Measurements from ENCODE around the gene RYR1.

DNA sequence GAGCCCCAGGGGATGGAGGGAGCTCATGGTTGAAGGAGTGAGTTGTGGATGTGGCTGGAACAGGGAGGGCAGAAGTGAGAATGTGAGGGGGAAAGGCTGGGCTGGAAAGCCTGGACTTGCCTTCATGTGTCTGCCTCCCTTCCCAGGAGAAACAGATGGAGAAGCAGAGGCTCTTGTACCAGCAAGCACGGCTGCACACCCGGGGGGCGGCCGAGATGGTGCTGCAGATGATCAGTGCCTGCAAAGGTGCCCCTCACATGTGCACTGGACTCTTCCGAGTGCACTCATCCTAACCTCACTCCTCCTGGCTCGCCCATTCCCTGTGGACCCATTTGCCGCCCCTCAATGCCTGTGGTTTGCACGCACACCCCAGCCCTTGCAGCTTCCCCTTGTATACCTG lies 101.1 kb downstream of the RYR1 start:
- TF ChIP-seq, protein P1, sequence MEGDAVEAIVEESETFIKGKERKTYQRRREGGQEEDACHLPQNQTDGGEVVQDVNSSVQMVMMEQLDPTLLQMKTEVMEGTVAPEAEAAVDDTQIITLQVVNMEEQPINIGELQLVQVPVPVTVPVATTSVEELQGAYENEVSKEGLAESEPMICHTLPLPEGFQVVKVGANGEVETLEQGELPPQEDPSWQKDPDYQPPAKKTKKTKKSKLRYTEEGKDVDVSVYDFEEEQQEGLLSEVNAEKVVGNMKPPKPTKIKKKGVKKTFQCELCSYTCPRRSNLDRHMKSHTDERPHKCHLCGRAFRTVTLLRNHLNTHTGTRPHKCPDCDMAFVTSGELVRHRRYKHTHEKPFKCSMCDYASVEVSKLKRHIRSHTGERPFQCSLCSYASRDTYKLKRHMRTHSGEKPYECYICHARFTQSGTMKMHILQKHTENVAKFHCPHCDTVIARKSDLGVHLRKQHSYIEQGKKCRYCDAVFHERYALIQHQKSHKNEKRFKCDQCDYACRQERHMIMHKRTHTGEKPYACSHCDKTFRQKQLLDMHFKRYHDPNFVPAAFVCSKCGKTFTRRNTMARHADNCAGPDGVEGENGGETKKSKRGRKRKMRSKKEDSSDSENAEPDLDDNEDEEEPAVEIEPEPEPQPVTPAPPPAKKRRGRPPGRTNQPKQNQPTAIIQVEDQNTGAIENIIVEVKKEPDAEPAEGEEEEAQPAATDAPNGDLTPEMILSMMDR (IDR thresholded peaks at IDR 0.05): no peak
- TF ChIP-seq POLR2A (IDR thresholded peaks at IDR 0.05): no peak
- no peak for TF ChIP-seq EP300 (IDR thresholded peaks at IDR 0.05)

Data from gastroesophageal sphincter (tissue), 3 donors.